Mesodermal cell (in vitro differentiated cells): Measurements from ENCODE around the gene NKX2-1.

Experiments
- H3K27ac ChIP-seq: 2 replicates; pipeline ENCODE4 v1.7.0; 2013; ENCODE audit warnings: mild to moderate bottlenecking, low read depth, low read length, moderate library complexity; ENCODE audit not compliant: severe bottlenecking
- H3K36me3 ChIP-seq: 2 replicates; pipeline ENCODE4 v1.7.1; 2013; ENCODE audit warnings: mild to moderate bottlenecking, low read length, moderate library complexity; ENCODE audit not compliant: control insufficient read depth, insufficient read depth
- H3K4me1 ChIP-seq: one replicate; pipeline ENCODE4 v1.7.1; 2013; ENCODE audit warnings: mild to moderate bottlenecking, low read length; ENCODE audit not compliant: insufficient read depth, control insufficient read depth, poor library complexity, severe bottlenecking
- H3K4me3 ChIP-seq: 2 replicates; pipeline ENCODE4 v1.7.0; 2013; ENCODE audit warnings: low read length, control low read depth, mild to moderate bottlenecking; ENCODE audit not compliant: insufficient read depth, poor library complexity, severe bottlenecking; ENCODE audit errors: extremely low read depth
- H3K9me3 ChIP-seq: 2 replicates; pipeline ENCODE4 v1.7.1; 2013; ENCODE audit warnings: mild to moderate bottlenecking, low read length, moderate library complexity; ENCODE audit not compliant: control insufficient read depth
- WGBS, 2 experiments: methylation state at CpG; one replicate each; pipeline ENCODE4 v1.1.5; 2013; ENCODE audit warnings: missing lambda C conversion rate in 2 of 2; ENCODE audit not compliant: insufficient coverage in 2 of 2; 5-methylcytosine and 5-hydroxymethylcytosine counted together

The NKX2-1 gene

DNA sequence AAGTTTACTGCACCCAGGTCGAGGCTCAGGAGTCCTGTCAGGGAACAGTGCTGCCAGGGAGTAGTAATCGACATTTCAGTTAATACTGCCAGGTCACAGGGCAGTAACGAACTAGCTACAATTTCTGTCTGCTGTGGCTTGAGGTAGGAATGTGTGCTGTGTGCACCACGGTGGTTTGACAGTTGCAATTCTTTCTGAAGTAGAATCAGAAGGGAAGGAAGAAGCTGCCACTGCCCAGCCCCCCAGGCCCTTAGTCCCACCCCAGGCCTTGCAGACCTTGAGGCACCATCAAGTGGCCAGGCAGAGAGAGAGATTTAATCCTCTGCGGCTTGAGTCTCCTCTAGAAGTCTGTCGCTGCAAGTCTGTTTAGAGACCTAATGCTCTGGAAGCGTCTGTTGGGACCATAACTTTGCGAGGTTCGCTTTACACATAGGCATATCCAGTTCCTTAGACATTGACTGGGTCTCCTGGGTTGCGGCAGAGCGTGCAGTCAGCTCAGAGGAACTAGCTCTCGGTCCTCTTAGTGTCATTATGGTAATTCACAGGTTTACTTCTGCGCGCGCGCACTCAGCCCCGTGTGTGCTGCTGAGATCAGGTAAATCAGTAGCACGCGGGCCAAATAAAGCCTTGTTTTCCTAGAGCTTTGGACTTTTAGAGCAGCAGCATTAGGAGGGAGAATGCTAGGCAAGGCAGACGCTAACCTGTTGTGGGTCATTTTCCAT, 9.8 kb downstream of the NKX2-1 start:
- Histone ChIP-seq H3K36me3 (no peaks in the 10 kb centered on the region), H3K4me3 (no peak overlapping the region), H3K9me3 (no peaks in the 10 kb centered on the region), H3K27ac (no peak overlapping the region), H3K4me1 (peaks cover 12% of the 10 kb centered on the region)
- 2 to 7% methylated on average over 19 of the region's 20 CpGs for WGBS, 2 experiments

DNA sequence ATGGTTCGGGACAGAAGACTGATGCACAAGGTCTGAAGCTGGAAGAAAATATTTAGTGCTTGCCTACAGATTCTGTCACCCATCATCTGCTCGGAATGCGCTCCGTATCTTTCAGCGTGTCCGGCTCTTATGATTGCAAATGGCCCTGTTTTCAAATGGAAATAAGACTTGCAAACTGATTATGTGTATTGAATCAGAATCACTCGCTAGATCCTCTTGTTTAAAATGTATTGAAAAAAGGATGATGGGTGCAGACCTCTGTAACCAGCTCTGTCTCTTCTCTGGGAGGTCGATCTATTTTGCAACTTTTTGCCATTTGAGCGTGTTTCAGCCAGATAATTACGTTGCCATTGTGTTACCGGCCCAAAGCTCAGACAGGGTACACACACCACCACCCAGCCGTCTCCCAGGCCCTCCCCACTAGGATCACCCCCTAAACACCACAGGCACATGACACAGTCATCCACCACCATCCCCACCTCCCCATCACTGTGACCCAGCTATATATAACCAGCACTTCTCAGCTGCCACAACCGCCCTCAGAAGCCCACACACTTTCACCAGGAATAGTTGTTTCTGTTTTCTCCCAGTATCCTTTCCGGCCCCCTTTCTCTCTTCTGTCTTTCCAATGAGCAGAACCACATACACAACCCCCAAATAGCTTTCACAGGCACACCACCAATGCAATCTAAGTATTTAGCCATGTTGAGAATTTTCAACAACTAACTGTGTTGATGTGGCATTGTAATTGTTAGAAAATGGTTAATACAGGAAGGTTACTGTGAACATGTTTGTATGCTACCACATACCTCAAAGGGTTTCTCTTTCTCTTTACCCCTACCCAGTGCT, 10.7 kb downstream of the NKX2-1 start:
- WGBS, 2 experiments, result 4% methylated on average over 9 to 13 of the region's 14 CpGs
- H3K27ac ChIP-seq, result no peak overlapping the region
- peaks cover 12% of the 10 kb centered on the region for H3K4me1 ChIP-seq
- H3K9me3 ChIP-seq, result no peaks in the 10 kb centered on the region
- no peak overlapping the region for H3K4me3 ChIP-seq
- H3K36me3 ChIP-seq, result no peaks in the 10 kb centered on the region

DNA sequence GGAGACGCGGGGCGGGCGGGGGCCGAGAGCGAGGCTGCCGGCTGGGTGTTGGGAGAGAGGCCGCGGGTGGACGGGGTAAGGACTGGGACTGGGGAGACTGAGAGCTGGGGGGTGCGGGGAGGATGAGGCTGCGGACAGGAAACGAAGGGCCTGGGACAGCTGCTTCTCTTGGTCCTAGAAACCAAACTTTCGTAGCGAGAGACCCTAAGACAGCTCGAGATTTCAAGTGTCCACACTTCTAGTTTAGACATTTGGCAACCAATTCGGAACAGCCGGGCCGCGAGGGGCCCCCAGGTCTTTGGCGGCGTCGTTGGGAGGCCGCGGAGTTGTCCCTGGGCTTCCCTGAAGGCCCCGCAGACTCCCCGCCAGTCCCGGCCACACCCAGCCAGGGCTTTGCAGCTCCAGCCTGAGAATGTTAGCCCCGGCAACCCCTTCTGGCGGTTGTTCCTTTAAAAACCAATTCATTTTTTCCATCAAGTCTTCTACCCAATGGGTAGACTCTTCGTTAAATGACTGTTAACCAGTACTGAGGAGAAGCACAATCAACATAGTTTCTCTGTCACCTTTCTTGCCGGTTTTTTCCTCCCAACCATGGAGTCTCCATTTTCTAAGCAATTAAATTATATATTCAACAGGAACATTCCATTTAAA, 11.5 kb downstream of the NKX2-1 start:
- Histone ChIP-seq H3K4me1 (peaks cover 5% of the 10 kb centered on the region), H3K27ac (no peak overlapping the region), H3K4me3 (no peak overlapping the region), H3K36me3 (no peaks in the 10 kb centered on the region), H3K9me3 (no peaks in the 10 kb centered on the region)
- 0 to 1% methylated on average over 28 to 31 of the region's 32 CpGs for WGBS, 2 experiments

DNA sequence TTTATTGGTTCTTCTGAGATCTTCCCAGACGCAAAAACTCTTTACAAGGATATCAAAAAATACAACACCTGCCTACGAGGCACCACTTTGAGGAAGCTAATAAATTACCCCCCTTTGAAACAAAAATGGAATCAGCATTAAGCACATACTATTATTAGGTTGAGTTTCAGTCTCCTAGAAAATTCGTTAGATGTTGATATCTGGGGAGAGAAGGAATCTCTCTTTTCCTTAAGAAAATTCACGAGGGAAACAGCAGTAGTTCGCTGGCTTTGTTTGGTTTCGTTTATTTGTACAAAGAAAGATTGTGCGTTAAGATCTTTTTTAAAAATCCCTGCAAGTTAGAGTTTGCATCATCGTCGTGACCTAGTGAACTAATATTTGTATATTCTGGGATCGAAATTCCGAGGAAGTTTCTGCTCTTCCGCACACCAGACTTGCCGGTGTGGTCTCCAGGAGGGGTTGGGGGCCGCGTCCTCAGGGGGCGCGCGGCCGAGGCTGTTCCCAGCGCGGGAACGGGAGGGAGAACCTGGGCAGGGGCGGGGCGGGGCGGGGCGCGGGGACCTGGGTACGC, 12.1 kb downstream of the NKX2-1 start:
- WGBS, 2 experiments, result 0 to 2% methylated on average over 9 to 15 of the region's 28 CpGs
- Histone ChIP-seq H3K9me3 (no peaks in the 10 kb centered on the region), H3K36me3 (no peaks in the 10 kb centered on the region), H3K4me3 (no peak overlapping the region), H3K4me1 (no peaks in the 10 kb centered on the region), H3K27ac (no peak overlapping the region)

DNA sequence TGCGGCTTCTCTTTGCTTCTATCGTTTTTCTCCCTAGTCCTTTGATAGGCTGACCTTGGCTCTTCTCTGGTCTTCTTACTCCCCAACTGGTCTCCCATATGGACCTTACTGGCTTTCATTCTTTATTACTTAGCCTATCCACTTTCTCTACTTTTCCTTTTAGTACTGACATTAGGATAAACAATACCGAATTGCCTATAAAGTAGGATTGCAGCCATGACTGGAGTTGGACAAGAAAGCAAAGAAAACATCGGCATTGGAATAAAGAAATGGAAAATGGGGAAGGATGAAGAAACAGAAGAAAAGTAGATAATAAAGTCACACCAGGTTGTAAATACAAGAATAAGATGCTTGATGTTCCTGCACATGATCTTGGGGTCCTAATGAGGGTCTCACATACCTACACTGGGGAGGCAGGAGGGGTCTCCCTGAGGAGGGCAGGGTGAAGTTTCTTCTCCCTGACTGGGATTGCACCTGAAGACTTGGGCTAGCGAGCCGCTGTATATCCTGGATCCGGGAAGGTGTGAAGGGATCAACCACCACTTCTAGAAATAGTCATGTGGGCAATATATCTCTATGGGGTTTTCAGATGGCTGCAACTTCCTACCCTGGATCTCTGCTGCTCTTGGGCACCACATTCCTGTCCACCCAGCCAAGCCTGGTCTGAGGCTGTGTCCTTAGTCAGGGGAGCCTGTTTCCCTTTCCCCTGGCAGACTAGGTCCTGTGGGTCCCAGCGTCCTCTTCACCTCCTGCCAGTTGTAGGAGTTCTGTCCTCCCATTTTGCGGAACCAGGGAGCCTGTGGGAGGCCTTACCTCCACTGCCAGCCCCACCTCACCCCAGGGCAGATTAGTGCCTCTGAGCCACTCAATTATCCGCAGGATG, 13.1 kb downstream of the NKX2-1 start:
- Histone ChIP-seq H3K4me3 (no peak overlapping the region), H3K36me3 (no peaks in the 10 kb centered on the region), H3K4me1 (no peaks in the 10 kb centered on the region), H3K9me3 (no peaks in the 10 kb centered on the region), H3K27ac (no peak overlapping the region)
- WGBS, 2 experiments, result 17 to 18% methylated on average over 4 to 7 of the region's 10 CpGs

DNA sequence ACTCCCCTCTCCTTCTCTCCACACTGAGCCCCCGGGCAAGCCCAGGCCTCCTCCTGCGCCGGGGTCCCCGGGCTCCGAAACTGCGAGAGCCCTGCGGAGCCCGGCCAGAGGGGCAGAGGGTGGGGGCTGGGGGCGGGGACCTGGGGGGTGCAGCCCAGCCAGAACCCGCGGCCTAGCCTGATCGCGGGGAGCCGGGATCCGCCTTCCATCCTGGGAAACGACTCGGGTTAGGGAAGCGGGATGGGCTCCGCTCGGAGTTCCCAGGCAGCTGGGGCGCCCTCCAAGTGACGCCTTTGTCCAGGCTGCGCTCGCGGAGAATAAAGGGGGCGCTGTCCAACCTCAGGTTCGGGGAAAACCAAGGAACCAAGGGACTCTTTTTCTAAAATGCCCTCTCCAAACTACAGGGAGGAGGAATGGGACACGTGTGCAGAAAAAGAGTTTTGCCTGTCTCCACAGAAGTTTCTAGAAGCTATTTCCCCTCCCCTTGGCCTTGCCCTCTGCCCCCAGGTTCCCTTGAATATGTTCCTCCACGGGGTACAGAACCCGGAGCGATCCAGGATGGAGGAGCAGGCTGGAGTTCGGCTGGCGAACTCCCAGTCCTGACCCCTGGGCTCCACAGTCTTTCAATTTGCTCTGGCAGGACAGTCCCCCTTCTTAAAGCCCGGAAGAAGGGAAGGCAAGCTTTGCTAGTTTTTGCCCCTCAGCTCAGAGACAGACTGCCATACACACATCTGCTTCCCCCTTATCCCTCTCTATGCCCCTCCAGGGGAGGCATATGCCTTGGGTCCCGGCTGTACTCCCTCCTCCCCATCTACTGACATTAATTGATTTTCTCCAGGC, 13.9 kb downstream of the NKX2-1 start:
- Histone ChIP-seq H3K4me3 (no peak overlapping the region), H3K9me3 (no peaks in the 10 kb centered on the region), H3K36me3 (no peaks in the 10 kb centered on the region), H3K27ac (no peak overlapping the region), H3K4me1 (no peaks in the 10 kb centered on the region)
- 3 to 5% methylated on average over 21 to 22 of the region's 35 CpGs for WGBS, 2 experiments

DNA sequence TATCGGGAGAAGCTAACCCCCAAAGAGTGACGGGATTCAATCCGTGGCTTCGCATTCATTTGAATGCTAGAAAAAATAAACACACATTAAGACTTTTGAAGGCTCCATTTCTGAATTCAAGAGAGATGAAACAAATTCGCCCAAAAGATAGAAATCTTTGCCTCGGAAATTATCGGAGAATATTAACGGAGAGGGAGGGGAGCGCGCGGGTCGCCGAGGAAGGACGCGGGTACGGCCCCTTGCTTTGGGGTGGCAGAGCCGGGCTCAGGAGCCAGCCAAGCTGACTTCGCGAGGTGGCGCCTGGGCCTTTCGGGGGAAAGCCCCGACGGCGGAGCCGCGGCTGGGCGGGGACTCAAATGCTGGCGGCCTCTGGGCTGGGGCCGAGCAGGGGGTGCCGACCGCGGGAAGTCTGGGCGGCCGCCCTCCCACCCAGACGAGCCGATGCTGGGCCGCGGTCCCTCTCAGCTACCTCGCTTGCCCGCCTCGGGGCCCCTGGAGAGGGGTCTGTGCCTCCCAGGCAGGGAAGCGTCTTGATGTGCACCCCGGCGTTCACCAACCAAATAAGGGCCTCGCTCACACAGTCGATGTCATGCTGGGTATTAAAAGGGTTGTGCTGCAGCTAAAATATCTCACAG, 14.7 kb downstream of the NKX2-1 start:
- no peak overlapping the region for H3K4me3 ChIP-seq
- no peaks in the 10 kb centered on the region for H3K36me3 ChIP-seq
- no peak overlapping the region for H3K27ac ChIP-seq
- H3K4me1 ChIP-seq, result no peaks in the 10 kb centered on the region
- no peaks in the 10 kb centered on the region for H3K9me3 ChIP-seq
- WGBS, 2 experiments, result 1% methylated on average over 31 to 45 of the region's 46 CpGs

DNA sequence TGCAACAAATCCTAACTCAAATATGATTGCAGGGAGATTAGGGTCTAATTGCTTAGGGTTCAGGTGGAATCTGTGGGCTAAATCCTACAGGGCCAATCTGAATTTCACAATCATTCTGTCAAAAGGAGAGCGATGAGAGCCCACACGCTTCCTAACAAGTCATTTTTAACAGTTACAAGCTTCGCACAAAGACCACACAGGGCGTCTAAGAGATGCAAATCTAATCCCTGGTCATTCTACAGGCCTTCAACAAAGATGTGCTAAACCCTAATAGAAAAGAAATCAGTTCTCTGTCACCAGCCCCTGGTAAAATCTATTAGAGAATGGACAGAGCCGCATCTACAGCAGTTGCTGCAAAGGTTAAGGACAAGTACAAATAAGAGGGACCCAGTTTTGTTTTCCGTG, 15.3 kb downstream of the NKX2-1 start:
- H3K27ac ChIP-seq, result no peak overlapping the region
- H3K4me1 ChIP-seq, result no peaks in the 10 kb centered on the region
- H3K9me3 ChIP-seq, result no peaks in the 10 kb centered on the region
- no peak overlapping the region for H3K4me3 ChIP-seq
- no peaks in the 10 kb centered on the region for H3K36me3 ChIP-seq
- WGBS, 2 experiments, result 0% methylated on average over 6 of the region's 6 CpGs
